K562 (cell line): ENCODE measurements around the gene PLOD1. TPM values are rescaled to one million over a fixed set of nuclear protein-coding genes. Genes with fewer than 3 reads are reported as not detected.

ENCODE experiments used
- CHD4 ChIP-seq: fragments of 200-600 bp; sonication (generic); IDR thresholded peaks from 3 replicates; pipeline ENCODE4 v1.6.1; 2012; ENCODE audit warnings: low read depth, mild to moderate bottlenecking, mixed read lengths, low read length, inconsistent platforms; ENCODE audit not compliant: insufficient read depth, insufficient replicate concordance, poor library complexity, severe bottlenecking
- CTBP1 ChIP-seq: fragments of 450-650 bp; IDR thresholded peaks from 2 replicates; pipeline ENCODE4 v1.6.1; 2016; ENCODE audit warnings: borderline replicate concordance
- ERF ChIP-seq: fragments of 450-650 bp; formaldehyde crosslinking; IDR thresholded peaks from 2 replicates; pipeline ENCODE4 v1.4.0; 2020; ENCODE audit warnings: mild to moderate bottlenecking, mixed read lengths
- PTTG1 ChIP-seq: fragments of 450-650 bp; IDR thresholded peaks from 2 replicates; pipeline ENCODE4 v1.6.1; 2016; ENCODE audit warnings: low read depth, mild to moderate bottlenecking, missing genetic modification characterization, missing compliant biosample characterization
- SPI1 ChIP-seq: IDR thresholded peaks from 2 replicates; pipeline ENCODE4 v1.6.1; 2011; ENCODE audit warnings: low read depth, low read length, control low read depth, borderline replicate concordance
- SRF ChIP-seq, 2 experiments: fragments of 250-450, 450-650 bp in 1 of 2; sonication (Bioruptor Pico) in 1 of 2; sonication (generic) in 1 of 2; formaldehyde crosslinking; IDR thresholded peaks; 2 replicates each; pipeline versions ENCODE4 v1.5.0 to v1.5.1; 2020 to 2022; ENCODE audit warnings: mild to moderate bottlenecking in 1 of 2, missing genetic modification reagents in 1 of 2
- ZBTB40 ChIP-seq, 2 experiments: fragments of 450-650 bp in 1 of 2; sonication (generic) in 1 of 2; formaldehyde crosslinking in 1 of 2; IDR thresholded peaks; 2 replicates each; pipeline versions ENCODE4 v1.7.1 to v1.9.0; 2016 to 2022; ENCODE audit warnings: inconsistent platforms in 1 of 2, mild to moderate bottlenecking in 1 of 2, missing genetic modification reagents in 1 of 2
- ZNF518B ChIP-seq: fragments of 250-450 bp; sonication (Bioruptor Pico); IDR thresholded peaks from 2 replicates; pipeline ENCODE4 v1.5.0; 2021; ENCODE audit warnings: mild to moderate bottlenecking, moderate library complexity
- polyA plus RNA-seq, 8 experiments: library from polyadenylated mRNA; depleted of rRNA in 4 of 8; stranded (reverse) in 5 of 8; unstranded in 3 of 8; fragments of >200 nt; fragmentation: Nextera tagmentation in 2 of 8; fragmentation: Illumina TruSeq in 1 of 8; extraction: Ambion mirVana in 2 of 8; extraction: Trizol in 1 of 8; gene quantifications; 2 replicates each; pipeline versions ENCODE4 v1.2.1 to v1.2.3, GENCODE V29; 2011 to 2014; ENCODE audit warnings: inconsistent platforms in 1 of 8, missing spikeins in 1 of 8
- total RNA-seq, 7 experiments: library from RNA; depleted of rRNA in 6 of 7; stranded (reverse); fragments of >200 nt in 6 of 7; fragmentation: Illumina TruSeq in 2 of 7; extraction: Trizol in 2 of 7; gene quantifications; 2 replicates each; pipeline versions ENCODE4 v1.2.1 to v1.2.3, GENCODE V29; 2011 to 2021; ENCODE audit warnings: low replicate concordance in 1 of 7

Gene PLOD1
- total and polyA plus RNA-seq, 9 of the 15 experiments (the other 6 are each of a cell fraction or from before 2014, with no cell fraction given) = 16.6 to 90.8 (median 52.7) TPM

- TF ChIP-seq ZNF518B (CRISPR knock-in tag) (no peak), CHD4 (no peak), SRF (CRISPR knock-in tag; IDR thresholded peaks at IDR 0.05) (no peak), ERF (CRISPR knock-in tag) (no peak), CTBP1 (no peak), ZBTB40 (IDR thresholded peaks at IDR 0.05) (no peak), ZBTB40 (CRISPR knock-in tag; IDR thresholded peaks at IDR 0.05) (no peak), PTTG1 (no peak), SPI1 (0 out of 2 replicates have a peak, but pooled peaks have one; percentile 21)
Observed at GRCh38 chr1:11981378-11982009, 47.0 kb downstream of the PLOD1 start (continued).
